Activated T-helper 1 cell treated with Interleukin-2 at 50 U/mL for 16 hours (primary cell): ENCODE measurements around the gene C18orf32.
A peak's percentile ranks its signal among the peaks of the same experiment; 100 is the strongest.
"Not testable (repeated sequence)": the region's sequence is repeated elsewhere in the genome, so short reads cannot be mapped to it uniquely, and the experiment has no call there.

Experiments
- DNase-seq: peaks from one replicate; pipeline ENCODE4 v3.0.0-alpha.2; 2020; ENCODE audit warnings: low read depth

The C18orf32 gene

DNA sequence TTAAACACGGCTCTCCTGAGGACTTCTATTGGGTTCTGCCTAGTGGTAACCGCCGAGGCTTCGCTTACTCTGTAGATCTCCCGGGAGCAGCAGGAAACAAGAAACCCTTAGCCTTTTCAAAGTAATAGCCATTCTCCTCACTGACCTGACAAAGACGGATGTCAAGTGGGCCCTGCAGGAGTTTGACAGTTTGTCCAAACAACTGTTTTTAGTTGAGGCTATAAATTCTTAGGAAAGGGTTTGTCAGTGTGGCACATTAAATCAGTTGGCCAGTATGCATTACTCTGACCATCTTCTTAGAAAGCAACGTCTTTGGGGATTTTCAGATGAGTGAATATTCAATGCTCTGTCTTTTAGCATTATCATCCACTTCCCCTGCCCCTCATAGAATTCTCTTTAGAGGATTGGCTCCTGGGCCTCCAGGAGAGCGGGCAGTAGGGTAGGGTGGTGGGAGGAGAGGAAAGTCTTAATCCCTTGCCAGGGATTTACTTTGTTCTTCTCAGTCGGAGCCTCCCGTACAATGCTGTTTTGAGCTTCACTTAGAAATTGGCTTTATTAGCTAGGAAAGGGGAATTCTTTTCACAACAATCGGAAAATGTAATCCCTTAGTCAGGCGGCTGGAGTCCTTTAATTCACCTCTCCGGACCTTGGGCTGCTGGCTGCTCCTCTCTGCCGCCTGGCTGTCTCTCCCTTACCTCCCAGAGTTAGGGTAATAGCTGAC lies 13.3 kb upstream of the C18orf32 start:
- no peak for DNase-seq

DNA sequence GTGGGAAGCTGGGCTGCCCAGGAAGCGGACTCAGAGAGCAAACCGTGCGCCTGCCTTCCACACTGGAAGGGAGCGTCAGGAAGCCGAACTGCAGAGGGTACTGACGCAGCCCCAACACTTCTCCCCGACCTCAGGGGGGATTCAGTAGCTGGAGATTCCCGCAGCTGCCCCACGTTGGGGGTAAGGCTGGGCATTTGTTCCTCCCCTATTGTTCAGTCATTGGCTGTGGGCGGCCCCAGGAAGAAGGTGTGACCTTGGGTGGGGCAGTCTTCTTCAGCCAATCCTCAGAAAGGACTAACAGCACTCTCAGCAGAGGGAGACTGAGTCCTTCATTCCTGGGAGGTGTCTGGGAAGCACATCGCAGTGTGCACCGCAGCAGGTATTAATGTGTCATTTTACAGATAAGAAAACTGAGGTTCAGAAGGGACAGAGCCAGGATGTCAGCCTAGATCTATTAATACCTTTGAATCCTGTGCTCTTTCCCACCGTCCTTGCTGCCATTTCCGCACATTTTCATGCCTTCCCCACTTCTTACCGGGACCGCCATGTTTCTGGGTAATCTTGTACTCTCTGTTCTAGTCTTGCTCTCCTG lies 12.1 kb upstream of the C18orf32 start:
- no peak for DNase-seq

DNA sequence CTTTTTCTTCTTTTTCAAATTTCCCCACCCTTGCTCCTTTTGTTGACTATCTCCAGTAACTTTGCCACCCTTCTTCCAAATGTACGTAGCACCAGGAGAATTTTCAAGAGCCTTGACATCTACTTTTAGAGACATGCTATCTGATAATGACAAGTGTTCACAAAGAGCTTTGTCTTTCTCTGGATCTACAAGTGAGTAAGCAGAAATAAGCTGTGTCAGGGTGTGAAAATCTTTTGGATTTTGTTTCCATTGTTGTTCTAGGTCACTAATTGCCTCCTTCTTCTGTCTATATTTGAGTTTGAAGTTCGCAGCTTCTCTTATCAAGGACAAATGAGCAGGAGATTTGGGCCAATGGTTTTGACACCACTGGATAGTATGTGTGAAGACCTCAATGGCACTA lies 8.4 kb upstream of the C18orf32 start:
- DNase-seq = no peak

DNA sequence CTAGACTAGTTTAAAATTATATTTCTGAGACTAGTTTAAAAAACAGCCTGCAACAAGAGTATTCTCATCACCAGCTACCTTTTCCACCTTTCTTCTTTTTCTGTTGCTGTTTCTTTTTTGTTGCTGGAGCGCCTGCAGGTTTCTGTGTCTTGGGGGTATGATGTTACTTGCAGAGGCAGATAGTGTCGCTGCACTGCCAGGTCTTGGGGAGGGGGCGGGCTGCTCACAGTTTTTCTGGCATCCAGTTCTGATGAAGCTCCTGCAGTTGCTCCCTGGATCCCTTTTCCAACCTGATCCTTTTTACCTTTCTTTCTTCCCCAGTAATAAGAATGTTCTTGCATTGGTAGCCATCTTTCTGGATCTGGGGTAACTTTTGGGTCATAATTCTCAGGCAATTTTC lies 8.0 kb upstream of the C18orf32 start:
- DNase-seq = no peak

DNA sequence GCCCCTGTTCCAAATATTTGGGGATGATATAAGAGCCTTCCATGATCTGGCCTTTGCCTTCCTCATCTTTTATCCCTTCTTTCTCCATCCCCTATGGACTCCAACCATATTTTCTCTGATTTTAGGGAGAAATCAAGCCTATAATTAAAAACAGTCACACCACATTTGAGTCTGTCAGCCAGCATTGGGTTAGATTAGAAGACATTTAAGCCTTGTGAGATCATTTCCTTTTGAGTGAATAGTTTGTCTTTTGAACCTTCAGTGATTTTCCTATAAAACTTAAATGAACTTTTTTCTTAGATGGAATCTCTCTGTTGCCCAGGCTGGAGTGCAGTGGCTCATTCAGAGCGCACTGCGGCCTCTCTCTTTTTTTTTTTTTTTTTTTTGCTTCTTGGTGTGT lies 7.6 kb upstream of the C18orf32 start:
- no peak for DNase-seq

DNA sequence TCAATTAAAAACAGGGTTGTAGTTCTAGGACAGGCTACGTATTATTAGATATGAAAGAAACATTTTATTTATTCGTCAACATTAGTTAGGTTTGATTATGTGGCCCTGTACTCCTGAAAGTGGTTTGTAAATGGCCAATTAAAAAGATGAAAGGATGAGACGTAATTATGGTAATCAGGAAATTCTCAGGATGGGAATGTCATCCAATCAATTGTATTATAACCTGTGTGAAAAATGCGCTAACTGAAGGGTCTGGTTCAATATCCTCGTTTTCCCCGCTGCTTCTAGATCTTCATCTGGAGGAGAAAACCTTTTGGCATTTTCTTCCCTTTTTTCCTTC lies 5.6 kb upstream of the C18orf32 start:
- no peak for DNase-seq

DNA sequence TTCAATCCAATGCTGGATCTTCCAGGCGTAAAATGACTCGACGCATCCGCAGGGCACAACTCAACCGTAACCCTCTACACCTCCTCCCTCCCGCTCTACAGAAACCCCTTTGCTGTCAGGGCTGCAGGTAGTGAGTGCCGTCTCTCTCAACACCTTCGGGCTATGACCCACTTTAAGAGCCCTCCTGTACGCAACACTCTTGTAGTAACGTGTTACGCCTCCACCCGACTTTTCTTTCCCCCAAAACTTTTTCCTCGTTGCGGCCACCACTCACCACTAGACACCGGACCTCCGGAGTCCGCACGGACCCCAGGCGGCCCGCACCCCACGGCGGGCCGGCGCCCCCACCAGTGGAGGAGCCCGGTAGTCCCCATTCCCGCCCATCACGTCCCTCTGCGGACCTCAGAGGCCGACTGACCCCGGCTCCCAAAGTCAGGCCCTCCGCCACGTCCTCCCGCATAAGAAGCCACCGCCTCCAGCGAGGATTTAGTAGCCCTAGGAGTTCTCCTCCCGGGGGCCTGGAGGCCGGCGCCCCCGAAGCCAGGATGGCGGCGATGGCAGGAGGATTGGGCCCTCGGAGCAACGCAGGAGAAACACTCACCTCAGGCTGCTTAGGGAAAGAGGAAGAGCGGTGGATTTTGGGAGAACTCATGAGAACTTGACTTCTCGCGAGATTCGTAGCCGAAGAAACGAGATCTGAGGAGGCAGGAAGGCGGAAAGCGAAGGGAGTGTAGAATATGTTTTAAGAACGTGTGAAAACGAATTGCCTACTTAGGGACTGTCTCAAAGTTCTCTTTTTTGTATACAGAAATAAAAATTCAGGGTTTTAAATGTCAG lies 5.0 kb upstream of the C18orf32 start, which contains the start of gene RPL17:
TSS of gene RPL17 (minus strand) at position 609 of the 837 bp plus-strand sequence.
- peak; percentile 68 for DNase-seq

DNA sequence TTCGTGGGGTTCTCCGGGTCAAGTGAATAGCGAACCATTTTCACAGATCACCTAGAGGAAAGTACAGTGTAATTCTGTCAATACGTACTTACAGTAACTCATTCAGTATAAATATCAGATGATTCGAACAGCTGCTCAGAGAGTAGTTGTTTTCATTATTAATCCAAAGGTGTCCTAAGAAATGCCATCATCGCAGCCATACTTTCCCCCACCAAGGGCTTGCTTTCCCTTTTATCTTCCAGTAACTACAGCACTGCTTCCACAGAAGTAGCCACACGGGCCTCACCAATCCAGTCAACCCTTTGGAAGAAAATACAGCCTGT lies 4.5 kb upstream of the C18orf32 start:
- DNase-seq = no peak

DNA sequence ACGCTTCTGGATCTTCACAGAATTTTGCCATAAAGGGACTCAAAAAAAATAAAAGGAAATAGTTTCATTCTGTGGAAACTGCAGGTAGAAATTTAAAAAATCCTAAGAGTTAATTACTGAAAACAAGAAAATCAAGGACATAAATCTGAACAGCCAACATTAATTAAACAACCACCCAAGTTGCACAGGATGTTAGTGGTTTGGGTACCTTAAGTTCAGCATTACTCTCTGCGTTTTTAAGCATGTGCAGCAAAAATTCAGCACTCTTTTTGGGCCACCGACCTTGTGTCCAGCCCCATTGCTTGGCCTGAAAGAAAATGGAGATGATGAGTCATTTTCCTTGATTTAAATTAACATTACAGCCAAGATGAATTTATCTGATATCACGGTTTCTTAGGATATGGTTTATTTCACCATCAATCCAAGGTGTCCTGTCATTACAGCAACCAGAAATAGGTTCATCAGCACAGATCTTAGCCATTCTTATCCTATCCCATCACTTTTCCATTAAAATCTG lies 3.3 kb upstream of the C18orf32 start:
- no peak for DNase-seq

DNA sequence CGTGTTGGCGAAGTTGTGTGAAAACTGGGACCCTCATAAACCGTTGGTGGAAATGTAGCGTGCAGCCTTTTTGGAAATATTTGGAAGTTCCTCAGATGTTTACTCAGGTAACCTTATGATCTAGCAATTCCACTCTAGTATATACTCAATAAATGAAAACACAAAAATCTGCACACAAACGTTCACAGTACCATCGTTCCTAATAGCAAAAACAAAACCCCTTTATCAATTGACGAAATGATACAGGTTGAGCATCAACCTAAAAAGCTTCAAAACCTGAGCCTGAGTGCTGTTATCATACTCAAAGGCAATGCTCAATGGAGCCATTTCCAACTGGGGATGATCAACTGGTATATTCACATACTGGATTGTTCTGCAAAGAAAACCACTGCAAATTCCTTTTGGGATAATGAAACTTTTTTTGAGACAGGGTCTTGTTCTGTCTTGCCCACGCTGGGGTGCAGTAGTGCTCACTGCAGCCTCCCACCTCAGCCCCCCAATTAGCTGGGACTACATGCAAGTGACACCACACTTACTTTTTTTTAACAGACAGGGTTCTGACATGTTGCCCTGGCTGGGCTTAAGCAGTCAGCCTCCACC lies 777 bp upstream of the C18orf32 start:
- no peak for DNase-seq

DNA sequence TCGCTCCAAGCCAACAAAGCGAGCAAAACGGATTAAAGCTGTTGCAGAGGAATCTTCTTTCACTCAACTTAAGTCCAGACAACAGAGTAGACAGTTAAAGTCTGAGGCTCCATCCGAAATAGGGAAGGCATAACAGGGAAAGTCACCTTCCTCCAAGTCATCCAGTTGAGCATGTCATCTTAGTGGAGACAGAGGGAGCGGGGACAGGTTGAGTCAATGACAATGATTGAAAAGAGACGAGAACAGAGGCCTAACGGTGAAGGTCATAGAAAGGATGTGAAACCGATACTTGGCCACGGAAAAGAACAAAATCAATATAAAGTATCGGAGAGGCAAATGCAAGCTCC lies 455 bp downstream of the C18orf32 start:
- no peak for DNase-seq

DNA sequence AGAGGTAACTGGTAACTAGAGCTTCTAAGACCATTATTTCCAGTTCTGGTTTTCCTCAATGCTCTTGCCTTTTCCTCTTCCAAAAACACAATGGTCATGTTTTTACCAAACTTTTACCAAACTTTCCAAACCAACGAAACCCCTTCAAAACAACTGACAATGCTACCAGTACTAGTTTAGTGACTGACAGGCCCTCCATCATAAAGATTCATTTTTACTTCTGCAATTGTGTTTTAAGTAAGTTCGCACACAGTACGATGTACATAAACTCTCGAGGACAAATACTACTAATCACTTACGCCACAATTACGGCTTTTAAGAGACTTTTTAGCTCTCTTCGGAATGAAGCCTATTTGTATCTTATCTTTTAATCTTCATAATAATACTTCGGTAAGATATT lies 900 bp downstream of the C18orf32 start:
- DNase-seq = no peak

DNA sequence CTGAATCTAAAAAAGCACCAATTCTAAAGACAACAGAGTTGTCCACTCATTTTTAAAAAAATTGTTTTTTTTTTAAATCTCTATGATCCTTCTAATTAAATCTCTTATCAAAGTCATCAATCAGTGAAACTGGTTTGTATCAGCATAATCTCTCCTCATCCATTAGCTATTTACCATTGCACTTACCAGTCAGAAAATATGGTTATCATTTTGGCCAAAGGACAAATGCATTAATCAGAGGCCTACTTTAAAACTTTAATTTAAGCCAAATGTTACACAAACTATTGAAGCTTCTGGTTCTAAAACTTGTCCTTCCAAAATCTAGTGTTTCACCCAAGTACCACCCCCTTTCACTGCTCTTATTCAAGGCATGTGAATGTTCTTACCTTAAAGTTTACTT lies 3.8 kb downstream of the C18orf32 start:
- no peak for DNase-seq

DNA sequence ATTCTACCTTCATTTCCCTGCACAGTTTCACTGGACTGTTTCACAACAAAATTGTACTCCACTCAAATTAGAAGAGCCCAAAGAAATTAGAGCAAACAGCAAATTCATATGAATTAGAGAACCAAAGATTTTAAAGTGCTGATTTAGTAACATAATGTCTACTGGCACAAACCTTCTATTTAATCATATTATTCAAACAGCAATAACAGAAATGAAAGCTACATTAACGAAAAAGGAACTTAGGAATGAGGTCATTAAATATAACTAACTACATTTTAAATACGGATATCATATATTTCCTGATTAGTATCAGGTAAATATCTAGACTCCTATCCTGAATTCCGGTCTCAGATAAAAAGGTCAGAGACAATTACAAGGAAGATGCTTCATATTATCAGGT lies 5.1 kb downstream of the C18orf32 start:
- DNase-seq = no peak

DNA sequence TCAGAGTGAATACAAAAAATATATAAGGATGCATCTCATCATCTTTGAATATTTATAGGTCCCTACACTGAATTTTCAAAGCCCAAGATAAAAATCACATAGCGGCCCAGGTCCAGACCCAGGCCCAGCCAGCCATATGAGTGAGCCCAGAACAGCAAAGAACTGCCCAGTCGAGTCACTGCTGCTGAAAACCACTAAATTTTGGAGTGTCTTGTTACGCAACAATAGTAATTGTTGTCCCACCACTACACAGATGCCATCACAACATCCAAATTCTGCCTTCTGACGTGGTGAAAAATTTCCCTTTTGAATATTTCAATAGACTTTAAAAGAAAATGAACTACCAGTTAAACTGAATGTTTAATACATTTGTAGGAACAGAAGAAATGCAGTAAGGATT lies 5.7 kb downstream of the C18orf32 start:
- DNase-seq = no peak

DNA sequence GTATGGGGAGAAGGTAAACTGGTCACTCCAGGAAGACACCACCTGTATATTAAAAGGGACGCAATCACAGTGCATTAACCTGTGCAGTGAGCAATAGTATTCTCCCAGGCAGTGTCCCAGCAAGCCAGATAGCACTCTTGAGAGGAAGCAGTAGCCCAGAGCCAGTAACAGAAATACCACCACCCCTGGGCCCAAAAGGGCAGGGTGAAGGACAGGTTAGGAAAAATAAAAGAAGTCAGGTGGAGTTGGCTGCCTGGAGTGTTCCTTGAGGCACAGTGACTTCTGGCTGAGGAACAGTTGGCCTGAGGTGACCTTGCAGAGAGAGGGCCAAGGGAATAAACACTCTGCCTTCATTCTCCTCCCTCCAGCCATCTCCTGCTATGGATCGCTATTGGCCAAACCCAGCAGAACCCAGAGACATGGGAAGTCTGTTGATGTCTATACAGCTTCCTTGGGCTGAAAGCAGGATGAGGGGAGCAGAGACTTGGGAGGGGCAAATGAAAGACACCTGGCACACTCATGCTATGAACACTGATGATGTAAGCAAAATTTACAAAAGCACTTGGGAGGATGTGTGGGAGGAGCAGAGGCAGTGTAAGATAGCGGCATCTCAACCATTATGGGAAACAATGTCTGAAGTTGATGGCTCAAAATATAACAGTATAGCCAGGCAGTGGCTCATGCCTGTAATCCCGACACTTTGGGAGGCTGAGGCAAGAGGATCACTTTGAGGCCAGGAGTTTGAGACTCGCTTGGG lies 7.5 kb downstream of the C18orf32 start:
- no peak for DNase-seq

DNA sequence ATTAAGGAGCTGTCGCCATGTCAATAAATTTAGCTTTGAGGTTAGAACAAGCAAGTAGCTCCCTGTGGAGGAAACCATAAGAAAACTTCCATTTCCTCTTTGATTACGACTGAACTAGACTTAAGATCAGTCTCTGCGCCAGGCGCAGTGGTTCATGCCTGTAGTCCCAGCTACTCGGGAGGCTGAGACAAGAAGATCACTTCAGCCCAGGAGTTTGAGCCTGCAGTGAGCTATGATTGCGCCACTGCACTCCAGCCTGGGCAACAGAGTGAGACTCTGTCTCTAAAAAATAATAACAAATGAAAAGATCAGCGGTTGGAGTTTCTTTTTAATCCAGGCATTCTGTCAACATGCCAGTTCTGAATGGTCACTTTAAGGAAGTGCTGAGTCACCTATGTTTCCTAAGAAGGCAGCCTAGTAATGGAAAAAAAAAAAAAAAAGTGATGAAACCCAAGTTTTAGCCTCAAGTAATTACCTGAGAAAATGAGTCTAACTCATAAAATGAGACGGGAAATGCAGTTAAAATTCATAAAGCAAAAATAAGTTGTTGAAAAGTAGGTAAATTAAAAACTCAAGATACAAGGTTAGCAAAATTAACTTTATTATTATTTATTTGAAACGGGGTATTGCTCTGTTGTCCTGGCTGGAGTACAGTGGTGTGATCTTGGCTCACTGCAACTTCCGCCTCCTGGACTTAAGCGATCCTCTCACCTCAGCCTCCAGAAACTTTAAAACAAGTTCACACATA lies 10.2 kb downstream of the C18orf32 start:
- DNase-seq = no peak

DNA sequence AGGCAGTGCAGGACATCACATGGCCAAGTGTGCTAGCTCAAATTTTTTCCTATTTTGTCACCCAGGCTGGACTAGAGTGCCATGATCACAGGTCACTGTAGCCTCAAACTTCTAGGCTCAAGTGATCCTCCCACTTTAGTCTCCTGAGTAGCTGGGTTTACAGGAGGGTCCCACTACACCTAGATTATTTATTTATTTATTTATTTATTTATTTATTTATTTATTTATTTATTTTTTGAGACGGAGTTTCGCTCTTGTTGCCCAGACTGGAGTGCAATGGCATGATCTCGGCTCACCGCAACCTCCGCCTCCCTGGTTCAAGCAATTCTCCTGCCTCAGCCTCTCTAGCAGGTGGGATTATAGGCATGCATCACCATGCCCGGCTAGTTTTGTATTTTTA lies 12.1 kb downstream of the C18orf32 start:
- not testable (repeated sequence) for DNase-seq

DNA sequence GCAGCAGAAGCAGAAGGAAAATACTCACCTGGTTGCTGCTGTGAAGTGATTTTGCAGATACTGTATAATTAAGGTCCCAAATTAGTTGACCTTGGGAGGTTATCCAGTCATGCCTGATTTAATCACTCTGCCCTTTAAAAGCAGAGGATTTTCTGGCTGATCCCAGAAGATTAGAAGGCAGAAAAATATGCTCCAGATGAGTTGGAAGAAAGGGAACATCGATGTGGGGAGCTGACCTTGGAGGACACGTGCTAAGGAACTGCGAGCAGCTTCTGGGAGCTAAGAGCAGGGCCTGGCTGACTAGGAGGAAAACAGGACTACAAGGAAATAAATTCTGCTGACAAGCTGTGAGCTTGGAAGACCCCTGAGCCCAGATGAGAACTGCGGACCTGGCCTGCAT lies 13.3 kb downstream of the C18orf32 start:
- DNase-seq = no peak

DNA sequence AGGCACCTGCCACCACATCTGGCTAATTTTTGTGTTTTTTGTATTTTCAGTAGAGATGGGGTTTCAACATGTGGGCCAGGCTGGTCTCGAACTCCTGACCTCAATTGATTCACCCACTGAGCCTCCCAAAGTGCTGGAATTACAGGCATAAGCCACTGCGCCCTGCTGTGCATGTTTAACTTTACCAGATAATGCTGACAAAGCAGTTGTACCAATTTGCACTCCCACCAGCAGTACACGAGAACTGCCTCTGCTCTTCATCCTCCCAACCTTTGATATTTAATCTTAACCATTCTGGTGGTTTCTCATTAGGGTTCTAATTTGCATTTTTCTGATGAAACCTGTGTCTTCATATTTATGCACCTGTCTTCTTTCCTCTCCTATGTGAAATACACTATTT lies 14.6 kb downstream of the C18orf32 start:
- no peak for DNase-seq

DNA sequence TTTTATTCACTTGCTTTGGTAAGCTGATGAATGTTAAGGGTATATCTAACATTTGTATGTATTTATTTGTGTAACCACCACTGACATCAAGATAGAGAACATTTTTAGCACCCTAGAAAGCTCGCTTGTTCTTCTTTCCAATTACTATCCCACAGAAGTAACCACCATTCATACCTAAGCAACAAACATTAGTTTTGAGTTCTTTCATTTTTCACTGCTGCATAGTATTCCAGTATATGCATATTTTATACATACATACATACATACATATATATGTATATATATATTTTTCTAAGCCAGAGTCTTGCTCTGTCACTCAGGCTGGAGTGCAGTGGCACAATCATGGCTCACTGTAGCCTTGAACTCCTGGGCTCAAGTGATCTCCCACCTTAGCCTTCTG lies 15.5 kb downstream of the C18orf32 start:
- no peak for DNase-seq
